Myocyte (in vitro differentiated cells): Measurements from ENCODE around the gene NFYC. TPM values are rescaled to one million over a fixed set of nuclear protein-coding genes. Genes with fewer than 3 reads are reported as not detected.

Experiments used
- DNase-seq: peaks from one replicate; pipeline ENCODE4 v3.0.0-alpha.2; 2012; ENCODE audit warnings: low read depth
- total RNA-seq: library from RNA; depleted of rRNA; stranded (reverse); fragments of >200 nt; gene quantifications from 2 replicates; pipeline ENCODE4 v1.2.3, GENCODE V29; 2014

NFYC gene
- total RNA-seq, 1 donor from 2014 or later, result 42.2 TPM

DNA sequence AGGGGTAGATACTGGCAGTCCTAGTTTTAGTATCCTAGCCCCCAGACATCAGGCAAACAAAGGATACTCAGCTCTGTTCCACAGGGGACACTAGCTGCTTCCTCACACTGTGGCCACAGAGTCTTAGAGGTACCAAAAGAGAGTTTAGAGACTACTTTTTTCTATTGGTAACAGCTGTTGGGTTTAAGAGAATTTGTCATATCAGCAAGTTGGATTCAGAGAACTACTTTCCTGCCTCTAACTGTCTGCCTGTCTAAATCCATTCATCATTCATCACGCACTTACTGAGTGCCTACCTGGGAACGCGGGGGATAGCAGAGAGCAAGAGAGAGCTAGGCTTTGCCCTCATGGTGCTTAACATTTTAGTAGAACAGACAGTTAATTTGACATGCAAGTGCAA lies 65.0 kb downstream of the NFYC start:
- DNase-seq, result no peak

DNA sequence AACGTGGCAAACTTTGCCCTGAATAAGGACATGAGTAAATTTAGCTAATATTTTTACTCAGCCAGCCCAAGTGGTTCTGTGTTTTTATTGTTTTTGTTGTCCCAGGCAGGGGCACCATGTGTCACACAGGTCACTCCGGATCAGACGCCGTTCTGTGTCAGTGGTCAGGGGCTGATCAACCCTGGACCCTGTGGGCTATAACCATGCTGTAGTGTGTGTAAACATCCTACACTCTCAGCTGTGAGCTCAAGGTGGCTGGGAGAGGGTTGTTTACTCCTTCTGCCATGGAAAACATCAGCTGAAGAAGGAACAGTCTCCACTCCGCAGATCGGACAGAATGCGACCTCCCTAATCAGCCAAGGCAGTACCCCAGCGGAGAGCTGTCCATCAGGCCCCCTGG lies 65.6 kb downstream of the NFYC start:
- no peak for DNase-seq

DNA sequence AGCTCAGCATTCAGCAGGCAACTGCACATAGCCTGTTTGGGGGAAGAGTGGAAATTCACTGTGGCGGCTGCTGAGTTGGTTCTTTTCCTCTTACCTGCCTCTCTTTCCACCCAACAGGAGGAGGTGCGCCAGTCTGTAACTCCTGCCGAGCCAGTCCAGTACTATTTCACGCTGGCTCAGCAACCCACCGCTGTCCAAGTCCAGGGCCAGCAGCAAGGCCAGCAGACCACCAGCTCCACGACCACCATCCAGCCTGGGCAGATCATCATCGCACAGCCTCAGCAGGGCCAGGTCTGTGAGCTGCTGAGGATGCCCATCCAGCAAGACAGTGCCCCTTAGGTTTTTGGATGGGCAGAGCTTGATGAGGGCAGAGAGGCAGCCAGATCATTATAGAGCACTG lies 66.5 kb downstream of the NFYC start:
- no peak for DNase-seq

DNA sequence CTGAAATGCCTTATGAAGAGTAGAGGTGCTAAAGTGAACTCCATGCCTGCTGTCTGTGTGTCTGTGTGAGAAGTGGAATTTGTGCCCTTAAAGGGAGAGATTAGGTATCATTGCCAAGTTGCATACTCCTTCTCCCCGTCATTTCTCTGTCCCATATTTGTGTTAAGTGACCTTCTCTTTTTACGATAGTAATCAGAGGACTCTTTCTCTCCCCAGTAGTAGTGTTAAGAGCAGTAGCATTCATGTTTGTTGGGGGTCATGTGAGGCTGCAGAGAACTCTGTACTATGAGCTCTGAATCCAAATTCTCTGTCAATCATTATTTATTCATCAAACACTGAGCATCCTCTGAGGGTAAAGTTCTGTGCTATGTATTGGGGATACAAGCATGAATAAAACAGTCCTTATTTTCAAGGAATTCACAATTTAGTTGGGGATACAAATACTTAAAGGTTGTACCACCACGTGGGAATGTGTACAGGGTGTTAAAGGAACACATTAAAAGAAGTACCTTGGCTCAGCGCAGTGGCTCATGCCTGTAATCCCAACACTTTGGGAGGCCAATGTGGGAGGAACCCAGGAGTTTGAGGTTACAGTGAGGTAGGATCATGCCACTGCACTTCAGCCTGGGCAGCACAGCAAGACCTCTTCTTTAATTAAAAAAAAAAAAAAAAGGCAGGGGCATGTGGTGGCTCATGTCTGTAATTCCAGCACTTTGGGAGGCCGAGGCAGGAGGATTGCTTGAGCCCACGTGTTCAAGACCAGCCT lies 67.3 kb downstream of the NFYC start:
- DNase-seq, result no peak

DNA sequence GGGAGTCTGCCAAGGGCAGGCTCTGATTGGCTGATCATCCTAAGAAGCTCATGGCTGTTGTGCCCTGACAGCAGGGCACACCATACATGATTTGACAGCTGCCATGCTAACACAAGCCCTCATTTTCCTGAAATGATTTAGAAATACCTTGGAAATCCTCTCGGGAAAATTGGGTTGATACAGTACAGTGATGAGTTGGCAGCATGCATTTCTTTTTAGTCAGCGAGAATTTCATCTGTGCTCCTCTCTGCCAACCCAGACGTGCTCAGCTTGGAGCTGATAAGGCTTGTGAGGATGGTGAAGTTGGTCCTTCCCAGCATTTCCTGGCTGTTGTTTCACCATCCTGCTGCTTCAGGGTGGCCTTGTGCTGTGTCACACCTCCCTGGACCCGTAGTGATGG lies 69.5 kb downstream of the NFYC start:
- peak; percentile 44 for DNase-seq

DNA sequence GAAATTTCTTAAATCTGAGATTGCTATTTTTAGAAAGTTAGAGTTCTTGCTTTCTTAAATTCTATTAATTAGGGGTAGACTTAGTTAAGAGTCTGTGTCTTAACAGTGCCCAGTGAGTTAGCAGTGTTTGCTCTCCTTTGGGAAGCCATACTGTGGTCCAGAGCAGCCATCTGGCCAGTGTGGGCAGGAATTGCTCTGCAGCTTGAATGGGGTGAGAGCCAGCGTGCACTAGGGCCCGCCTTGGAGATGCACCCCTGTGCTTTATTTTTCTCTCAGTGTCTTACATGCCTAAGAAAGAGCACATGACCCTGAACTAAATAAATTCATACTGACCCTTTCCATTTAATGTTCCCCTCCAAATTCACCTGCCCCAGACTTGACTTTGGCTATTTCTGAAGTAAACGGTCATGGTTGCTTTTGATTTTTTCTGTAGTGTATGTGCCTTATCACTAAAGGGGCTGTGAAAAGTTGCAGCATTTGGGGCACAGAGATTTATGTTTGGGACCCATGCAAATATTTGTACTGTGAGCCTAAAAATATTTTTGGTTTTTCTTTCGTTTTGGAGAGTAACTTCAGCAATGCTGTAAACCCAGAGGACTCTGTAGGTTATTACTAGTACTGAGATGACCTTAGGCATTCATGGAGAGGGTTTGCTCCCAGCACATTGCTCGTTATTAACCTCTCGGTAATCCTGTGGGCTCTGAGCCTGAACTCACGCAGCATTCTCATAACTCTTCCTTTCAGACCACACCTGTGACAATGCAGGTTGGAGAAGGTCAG lies 70.8 kb downstream of the NFYC start:
- DNase-seq, result no peak

DNA sequence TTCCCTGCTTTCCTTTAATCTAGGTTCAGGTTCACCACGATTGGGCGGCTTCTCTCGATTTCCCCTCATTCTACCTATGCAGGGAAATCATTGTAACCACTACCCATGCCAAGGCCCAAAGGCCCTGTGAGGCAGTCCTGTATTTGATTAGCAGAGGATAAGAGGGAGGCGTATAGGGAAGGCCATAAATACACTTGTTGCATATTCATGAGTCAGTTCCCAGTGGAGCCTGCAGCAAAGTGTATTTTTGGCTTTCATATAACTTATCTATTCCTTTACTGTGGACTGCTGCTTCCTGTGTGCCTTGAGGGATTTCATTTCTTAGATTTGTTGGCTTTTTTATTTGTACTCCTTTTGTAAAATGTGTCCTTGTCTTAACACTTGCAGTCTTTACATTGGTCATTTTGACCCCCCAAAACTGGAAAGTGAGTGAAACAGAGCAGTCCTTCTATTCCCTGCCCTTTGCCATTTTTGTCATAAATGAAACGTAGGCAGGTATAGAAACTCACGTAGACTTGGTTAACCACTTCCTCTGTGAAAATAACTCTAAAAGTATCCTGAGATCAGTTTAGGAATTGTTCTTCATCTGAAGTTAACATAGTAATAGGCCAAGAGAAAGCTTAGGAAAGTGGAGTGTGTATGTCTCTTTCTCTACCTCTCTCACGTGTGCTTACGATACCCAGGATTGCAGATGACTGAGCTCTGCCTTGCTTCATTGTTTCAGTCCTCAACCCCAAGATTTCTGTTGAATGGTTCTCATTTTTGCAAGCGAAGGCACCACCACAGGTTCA lies 72.4 kb downstream of the NFYC start:
- DNase-seq, result no peak

GRCh38 chr1:40764981-40765380 lies 73.5 kb downstream of the NFYC start:
- DNase-seq, result no peak

- no peak for DNase-seq
Observed at GRCh38 chr1:40766017-40766416, 74.5 kb downstream of the NFYC start.

DNA sequence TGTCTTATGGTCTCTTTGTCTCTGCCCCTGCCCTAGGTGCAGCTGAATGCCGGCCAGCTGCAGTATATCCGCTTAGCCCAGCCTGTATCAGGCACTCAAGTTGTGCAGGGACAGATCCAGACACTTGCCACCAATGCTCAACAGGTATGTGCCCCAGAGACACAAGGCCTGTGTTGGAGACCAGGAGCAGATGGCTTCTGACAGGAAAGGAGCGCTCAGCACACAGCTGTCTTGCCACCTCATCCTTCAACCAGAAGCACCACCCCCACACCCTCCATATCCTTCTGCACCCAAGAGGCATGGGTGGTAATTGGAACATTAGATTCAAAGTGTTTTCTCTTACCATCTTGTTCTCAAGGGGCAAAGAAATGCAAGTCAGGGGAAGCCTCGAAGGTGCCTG lies 75.1 kb downstream of the NFYC start:
- peak; percentile 27 for DNase-seq

GRCh38 chr1:40768146-40768990 lies 76.9 kb downstream of the NFYC start:
- DNase-seq, result no peak

DNA sequence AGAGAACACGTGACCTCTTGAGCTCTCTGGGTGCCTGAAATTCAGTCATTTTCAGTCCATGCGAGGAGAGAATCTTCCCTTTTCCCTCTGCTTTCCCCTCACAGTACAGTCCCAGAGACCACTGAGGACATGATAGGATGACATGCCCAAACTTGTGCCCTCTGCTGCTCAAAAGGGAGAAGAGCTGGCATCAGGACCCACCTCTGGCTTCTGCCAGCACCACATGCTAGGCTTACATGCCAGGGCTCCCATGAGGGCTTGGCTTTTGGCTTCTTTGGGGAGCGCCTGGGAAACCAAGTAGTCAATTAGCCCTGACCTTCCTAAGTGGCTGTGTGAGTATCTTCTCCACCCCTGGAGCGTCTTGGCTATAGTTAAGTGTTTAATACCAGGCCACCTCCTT lies 78.3 kb downstream of the NFYC start:
- peak; percentile 61 for DNase-seq

DNA sequence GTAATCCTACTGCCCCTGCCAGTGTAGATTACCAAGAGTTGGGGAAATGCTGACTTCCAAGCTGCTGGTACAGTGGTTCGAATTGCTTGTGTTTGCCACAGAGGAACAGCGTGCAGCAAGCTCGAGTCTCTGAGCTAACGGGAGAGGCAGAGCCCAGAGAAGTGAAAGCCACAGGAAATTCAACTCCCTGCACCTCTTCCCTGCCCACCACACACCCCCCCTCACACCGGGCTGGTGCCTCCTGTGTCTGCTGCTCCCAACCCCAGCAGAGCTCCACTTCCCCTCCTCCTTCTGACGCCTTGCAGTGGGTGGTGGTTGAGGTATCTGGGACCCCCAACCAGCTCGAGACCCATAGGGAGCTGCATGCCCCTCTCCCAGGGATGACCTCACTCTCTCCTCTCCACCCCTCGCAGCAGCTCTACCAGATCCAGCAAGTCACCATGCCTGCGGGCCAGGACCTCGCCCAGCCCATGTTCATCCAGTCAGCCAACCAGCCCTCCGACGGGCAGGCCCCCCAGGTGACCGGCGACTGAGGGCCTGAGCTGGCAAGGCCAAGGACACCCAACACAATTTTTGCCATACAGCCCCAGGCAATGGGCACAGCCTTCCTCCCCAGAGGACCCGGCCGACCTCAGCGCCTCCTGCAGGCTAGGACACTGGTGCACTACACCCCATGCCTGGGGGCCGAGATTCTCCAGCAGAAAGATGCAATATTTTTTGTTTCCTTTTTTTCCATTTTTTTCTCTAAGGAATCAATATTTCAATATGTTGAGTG lies 79.0 kb downstream of the NFYC start:
- DNase-seq, result no peak

DNA sequence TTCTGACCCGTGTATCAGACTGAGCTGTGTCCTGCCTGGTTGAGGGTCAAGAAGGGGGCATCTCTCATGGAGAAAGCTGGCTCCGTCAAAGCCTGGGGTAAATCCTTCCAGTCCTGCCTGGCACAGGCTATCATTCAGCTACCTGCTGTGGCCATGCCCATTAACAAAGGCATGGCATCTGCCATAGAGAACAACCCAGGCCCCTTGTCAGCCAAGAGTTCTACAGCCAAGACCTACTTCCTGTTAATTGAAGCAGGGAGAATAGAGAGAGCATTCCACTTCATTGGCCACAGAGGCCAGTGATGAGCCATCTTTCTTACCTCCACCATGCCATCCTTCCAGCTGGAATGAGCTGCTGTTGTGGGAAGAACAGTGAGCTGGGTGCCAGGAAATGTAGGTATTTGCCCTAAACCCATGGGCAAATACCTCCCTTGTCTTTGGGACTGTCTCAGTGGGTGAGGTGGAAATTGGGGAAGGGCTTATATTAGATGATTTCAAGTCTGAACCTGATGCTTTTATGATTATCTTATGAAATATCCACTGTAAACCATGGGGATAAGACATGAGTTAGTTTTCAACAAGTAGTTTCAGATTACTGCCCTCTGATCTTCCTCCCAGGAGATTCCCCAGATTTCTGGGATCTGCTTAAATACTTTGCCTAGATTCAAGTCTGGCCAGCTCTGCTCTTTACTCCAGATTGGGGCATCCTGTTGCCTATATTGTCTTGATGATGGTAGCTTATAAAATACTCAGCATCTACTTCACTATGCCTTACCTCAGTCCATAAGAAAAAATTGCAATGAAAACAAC lies 80.8 kb downstream of the NFYC start:
- no peak for DNase-seq

DNA sequence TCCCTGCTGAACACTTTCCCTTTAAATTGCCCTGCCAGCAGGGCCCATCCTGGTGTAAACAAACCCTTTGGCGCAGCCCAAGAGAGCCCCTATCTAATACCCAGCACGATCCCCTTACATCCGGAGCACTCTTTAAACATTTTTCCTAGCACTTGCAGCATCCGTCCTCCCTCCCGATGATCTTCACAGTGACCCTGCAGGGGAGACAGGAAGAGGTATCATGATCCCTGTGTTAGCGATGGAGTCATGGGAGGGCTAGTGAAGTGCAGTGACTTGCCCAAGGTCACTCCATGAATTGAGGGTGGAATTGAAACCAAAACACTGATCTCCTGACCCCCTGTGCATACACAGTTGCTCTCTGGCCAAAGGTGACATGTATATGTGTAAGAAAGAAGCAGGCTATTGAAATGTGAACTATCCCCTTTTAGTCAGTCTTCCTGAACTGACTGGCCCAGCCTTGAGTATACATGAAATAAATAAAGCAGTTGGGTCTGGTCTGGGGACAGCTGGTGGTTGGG lies 82.3 kb downstream of the NFYC start:
- no peak for DNase-seq

GRCh38 chr1:40774266-40774998 lies 82.9 kb downstream of the NFYC start:
- DNase-seq, result peak; percentile 74

DNA sequence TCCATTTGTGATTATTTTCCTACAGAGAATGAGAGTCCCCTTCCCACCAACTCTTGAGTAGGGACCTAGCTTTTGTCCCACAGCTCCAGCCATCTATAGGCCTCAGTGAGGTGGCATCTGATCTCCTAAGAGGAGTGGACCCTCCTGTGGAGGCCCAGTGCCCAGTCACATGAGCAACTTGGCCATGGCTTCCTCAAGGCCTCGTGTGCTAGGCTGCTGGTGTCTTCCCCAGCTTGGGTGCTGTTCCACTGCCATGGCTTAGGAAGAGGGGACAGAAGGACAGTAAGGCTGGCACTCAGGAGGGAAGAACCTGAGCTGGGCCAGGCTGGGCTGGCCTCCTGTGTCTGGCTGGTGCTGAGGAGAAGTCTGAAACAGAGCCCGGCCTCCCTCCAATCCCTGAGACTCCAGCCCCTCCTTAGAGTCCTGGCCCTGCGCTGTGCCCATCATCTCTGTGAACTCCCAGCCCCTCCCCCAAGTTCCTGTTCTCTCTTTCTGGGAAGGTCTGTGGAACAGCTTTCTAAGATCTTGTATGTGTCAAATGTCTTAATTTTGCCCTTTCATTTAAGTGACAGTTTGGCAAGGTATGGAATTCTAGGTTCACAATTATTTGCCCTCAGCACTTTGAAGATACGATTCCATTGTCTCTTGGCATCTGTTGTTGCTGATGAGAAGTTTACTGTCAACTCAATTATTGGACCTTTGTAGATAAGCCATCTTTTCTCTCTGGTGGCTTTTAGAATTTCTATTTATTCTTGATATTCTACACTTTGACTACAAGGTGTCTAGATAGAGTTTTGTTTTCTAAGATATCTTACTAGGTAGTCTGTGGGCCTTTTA lies 85.0 kb downstream of the NFYC start:
- DNase-seq, result no peak
